ENCODE data around the gene IL18BP.

Gene IL18BP

GRCh38 chr11:72042064-72042745 is 43.5 kb downstream of the IL18BP start:
- H4K20me1 ChIP-seq (ENCODE audit: insufficient read depth, low read length): peaks cover 5% of the 10 kb centered on the region; the same call in 1 of the 2 replicates
- TF ChIP-seq CTCF (IDR thresholded peaks at IDR 0.05; ENCODE audit: low read depth, low read length): no peak
- TF ChIP-seq EZH2phosphoT487 (IDR thresholded peaks at IDR 0.05; ENCODE audit: low read depth): no peak
- no peaks in the 10 kb centered on the region for H3K9me3 ChIP-seq (ENCODE audit: insufficient read depth, low read length)
- no peak overlapping the region for H3K4me3 ChIP-seq (ENCODE audit: low read length)
- no peaks in the 10 kb centered on the region for H3K36me3 ChIP-seq (replicated peaks; ENCODE audit: low read depth, low read length)
- H3K27me3 ChIP-seq (ENCODE audit: low read depth, low read length): no peaks in the 10 kb centered on the region
- H3K79me2 ChIP-seq (ENCODE audit: low read length): peaks cover 28% of the 10 kb centered on the region
- H3K4me1 ChIP-seq (ENCODE audit: low read length): no peaks in the 10 kb centered on the region
- H3K27ac ChIP-seq (ENCODE audit: low read length): no peak overlapping the region
- H3K9ac ChIP-seq (ENCODE audit: low read length): no peak overlapping the region
- no peak overlapping the region for H2AFZ ChIP-seq (ENCODE audit: low read depth, low read length)
- H3K4me2 ChIP-seq (ENCODE audit: low read length): no peak overlapping the region

- H2AFZ ChIP-seq (ENCODE audit: low read depth, low read length): no peak overlapping the region
- no peaks in the 10 kb centered on the region for H4K20me1 ChIP-seq (ENCODE audit: insufficient read depth, low read length)
- no peak overlapping the region for H3K4me3 ChIP-seq (ENCODE audit: low read length)
- no peak overlapping the region for H3K4me2 ChIP-seq (ENCODE audit: low read length)
- H3K79me2 ChIP-seq (ENCODE audit: low read length): peaks cover 5% of the 10 kb centered on the region; the same call in 1 of the 2 replicates
- H3K9ac ChIP-seq (ENCODE audit: low read length): no peak overlapping the region
- H3K4me1 ChIP-seq (ENCODE audit: low read length): no peaks in the 10 kb centered on the region
- H3K27me3 ChIP-seq (ENCODE audit: low read depth, low read length): no peaks in the 10 kb centered on the region
- H3K27ac ChIP-seq (ENCODE audit: low read length): no peak overlapping the region
- peaks cover 6% of the 10 kb centered on the region for H3K36me3 ChIP-seq (replicated peaks; ENCODE audit: low read depth, low read length)
- TF ChIP-seq CTCF (IDR thresholded peaks at IDR 0.05; ENCODE audit: low read depth, low read length) (no peak), EZH2phosphoT487 (IDR thresholded peaks at IDR 0.05; ENCODE audit: low read depth) (no peak)
- H3K9me3 ChIP-seq (ENCODE audit: insufficient read depth, low read length): no peaks in the 10 kb centered on the region
Observed at GRCh38 chr11:72045849-72046248, 47.1 kb downstream of the IL18BP start.

- TF ChIP-seq CTCF (IDR thresholded peaks at IDR 0.05; ENCODE audit: low read depth, low read length): no peak
- no peak for TF ChIP-seq EZH2phosphoT487 (IDR thresholded peaks at IDR 0.05; ENCODE audit: low read depth)
- no peaks in the 10 kb centered on the region for H3K4me1 ChIP-seq (ENCODE audit: low read length)
- peaks cover 5% of the 10 kb centered on the region; the same call in 1 of the 2 replicates for H3K79me2 ChIP-seq (ENCODE audit: low read length)
- H3K9ac ChIP-seq (ENCODE audit: low read length): no peak overlapping the region
- peaks cover 12% of the 10 kb centered on the region for H3K36me3 ChIP-seq (replicated peaks; ENCODE audit: low read depth, low read length)
- no peak overlapping the region for H3K4me2 ChIP-seq (ENCODE audit: low read length)
- H3K27me3 ChIP-seq (ENCODE audit: low read depth, low read length): no peaks in the 10 kb centered on the region
- H3K27ac ChIP-seq (ENCODE audit: low read length): no peak overlapping the region
- H3K9me3 ChIP-seq (ENCODE audit: insufficient read depth, low read length): no peaks in the 10 kb centered on the region
- H4K20me1 ChIP-seq (ENCODE audit: insufficient read depth, low read length): peaks cover 5% of the 10 kb centered on the region; the same call in 1 of the 2 replicates
- H2AFZ ChIP-seq (ENCODE audit: low read depth, low read length): no peak overlapping the region
- H3K4me3 ChIP-seq (ENCODE audit: low read length): no peak overlapping the region
Observed at GRCh38 chr11:72048766-72049460, 50.2 kb downstream of the IL18BP start.
